Stimulated activated CD8-positive, alpha-beta memory T cell treated with anti-CD3 and anti-CD28 coated beads, Interleukin-4, amount 100 ng/mL, for 24 hours (primary cell): ENCODE results near the gene MPHOSPH9.
A peak's percentile ranks its signal among the peaks of the same experiment; 100 is the strongest.
"Not testable (repeated sequence)": the region's sequence is repeated elsewhere in the genome, so short reads cannot be mapped to it uniquely, and the experiment has no call there.

Experiments used
- DNase-seq: peaks from one replicate; pipeline ENCODE4 v3.0.0-alpha.2; 2020; ENCODE audit warnings: low read depth

Gene MPHOSPH9

DNA sequence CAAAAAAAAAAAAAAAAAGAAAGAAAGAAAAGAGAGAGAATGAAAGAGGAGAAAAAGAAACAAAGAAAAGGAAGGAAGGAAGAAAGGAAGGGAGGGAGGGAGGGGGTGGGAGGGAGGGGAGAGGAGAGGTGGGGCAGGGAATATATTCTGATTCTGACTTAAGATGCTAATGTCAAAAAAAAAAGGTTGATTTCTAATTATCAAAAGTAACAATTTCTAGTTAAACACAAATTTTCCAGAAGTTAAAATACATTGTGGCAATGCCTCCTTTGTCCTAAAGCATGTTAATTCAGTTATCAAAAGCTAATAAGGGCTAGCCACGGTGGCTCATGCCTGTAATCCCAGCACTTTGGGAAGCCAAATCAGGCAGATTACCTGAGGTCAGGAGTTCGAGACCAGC lies 7.5 kb downstream of the MPHOSPH9 start:
- no peak for DNase-seq

GRCh38 chr12:123223241-123223668 lies 9.7 kb downstream of the MPHOSPH9 start:
- no peak for DNase-seq

DNA sequence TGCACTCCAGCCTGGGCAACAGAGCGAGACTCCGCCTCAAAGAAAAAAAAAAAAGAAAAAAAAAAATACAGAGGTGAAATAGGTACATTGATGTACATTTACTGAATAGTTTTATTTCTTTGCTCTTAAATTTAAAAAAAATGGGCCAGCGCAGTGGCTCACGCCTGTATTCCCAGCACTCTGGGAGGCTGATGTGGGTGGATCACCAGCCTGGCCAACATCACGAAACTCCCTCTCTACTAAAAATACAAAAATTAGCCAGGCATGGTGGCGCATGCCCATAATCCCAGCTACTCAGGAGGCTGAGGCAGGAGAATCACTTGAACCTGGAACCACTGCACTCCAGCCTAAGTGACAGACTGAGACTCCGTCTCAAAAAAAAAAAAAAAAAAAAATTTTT lies 25.1 kb downstream of the MPHOSPH9 start:
- DNase-seq: not testable (repeated sequence)

DNA sequence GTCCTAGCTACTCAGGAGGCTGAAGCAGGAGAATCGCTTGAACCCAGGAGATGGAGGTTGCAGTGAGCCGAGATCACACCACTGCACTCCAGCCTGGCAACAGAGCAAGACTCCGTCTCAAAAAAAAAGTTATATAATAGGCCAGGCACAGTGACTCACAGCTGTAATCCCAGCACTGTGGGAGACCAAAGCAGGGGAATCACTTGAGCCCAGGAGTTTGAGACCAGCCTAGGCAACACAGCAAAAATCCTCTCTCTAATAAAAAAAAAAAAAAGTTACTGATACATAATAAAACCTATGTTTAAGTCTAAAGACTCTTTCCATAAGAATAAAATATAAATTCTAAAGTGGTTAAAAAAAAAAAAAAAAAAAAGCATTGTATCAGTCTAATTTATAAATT lies 26.1 kb downstream of the MPHOSPH9 start:
- not testable (repeated sequence) for DNase-seq

- DNase-seq: no peak
These were observed 32.5 kb downstream of the MPHOSPH9 start for GRCh38 chr12:123200414-123200813.

DNA sequence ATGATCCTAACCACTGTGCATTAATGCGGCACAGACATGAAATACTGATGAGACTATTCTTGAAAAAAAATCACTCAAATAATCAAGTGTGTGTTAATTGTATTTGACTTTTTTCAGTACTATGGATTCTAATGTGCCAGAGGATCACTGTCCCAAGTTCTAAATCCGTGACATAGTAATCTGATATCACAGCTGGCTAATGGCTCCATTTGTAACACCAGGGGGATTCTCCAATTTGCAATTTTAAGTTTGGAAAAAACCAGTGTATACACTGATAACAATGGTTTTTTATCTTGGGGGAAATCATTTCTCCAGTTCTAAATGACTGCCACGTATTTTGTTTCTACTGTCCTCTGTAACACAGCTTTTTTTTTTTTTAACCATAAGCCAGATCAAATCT lies 33.0 kb downstream of the MPHOSPH9 start:
- no peak for DNase-seq

GRCh38 chr12:123187637-123188036 lies 45.3 kb downstream of the MPHOSPH9 start:
- no peak for DNase-seq

- DNase-seq: no peak
These were observed 52.8 kb downstream of the MPHOSPH9 start for GRCh38 chr12:123180171-123180570.

GRCh38 chr12:123171967-123172366 lies 61.0 kb downstream of the MPHOSPH9 start:
- no peak for DNase-seq

- no peak for DNase-seq
These were observed 65.6 kb downstream of the MPHOSPH9 start for GRCh38 chr12:123167329-123167728.

- DNase-seq: no peak
These were observed 67.4 kb downstream of the MPHOSPH9 start for GRCh38 chr12:123165537-123165936.

- DNase-seq: no peak
These were observed 68.2 kb downstream of the MPHOSPH9 start for GRCh38 chr12:123164710-123165261.

DNA sequence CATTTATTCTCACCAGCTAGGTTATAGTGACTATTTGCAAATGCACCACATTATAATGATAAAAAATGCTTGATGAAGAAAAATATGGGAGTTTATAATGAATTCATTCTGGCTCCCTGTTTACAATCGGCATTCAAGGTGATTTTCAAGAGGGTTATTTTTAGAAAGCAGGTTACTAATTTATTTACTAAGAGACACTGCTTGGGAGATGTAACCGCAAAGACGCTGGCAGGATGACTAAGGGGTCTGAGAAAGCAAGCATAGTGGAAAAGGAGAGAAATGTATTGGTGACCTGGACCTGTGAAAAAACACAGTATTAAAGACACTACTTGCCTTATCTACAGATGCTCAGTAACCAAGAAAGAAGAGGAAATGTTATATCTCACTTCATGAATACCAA lies 68.7 kb downstream of the MPHOSPH9 start:
- no peak for DNase-seq

- no peak for DNase-seq
These were observed 69.7 kb downstream of the MPHOSPH9 start for GRCh38 chr12:123163227-123163626.

DNA sequence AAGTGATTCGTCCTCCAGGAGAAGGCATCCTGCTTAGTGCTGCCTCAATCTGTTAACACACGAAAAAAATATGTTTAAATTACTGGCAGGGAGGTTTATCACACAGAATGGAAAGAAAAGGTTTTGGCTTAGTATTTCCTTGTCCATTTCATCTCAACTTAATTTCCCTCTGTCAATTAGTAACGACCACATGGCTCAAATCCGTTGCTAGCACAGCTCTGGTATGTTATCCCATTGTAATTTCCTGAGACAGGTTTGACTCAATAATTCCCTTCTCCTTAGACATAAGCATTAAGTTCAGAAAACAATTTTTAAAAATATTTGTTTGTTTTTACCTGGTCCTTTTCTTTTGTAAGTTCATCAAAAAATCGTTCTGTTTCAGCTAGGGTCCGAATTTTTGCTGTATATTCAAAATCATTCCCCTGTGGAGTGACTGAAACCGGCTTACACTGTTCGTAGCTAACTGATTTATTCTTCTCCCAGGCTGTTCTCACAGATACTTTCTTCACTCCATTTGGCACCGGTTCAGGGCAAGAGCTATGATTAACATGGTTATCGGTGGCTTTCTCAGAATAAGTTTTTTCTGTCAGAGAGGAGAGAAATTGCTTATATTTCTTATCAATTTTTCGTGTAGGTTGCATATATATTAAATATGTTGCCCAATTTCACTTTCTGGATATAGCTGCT lies 72.0 kb downstream of the MPHOSPH9 start:
- DNase-seq: no peak

DNA sequence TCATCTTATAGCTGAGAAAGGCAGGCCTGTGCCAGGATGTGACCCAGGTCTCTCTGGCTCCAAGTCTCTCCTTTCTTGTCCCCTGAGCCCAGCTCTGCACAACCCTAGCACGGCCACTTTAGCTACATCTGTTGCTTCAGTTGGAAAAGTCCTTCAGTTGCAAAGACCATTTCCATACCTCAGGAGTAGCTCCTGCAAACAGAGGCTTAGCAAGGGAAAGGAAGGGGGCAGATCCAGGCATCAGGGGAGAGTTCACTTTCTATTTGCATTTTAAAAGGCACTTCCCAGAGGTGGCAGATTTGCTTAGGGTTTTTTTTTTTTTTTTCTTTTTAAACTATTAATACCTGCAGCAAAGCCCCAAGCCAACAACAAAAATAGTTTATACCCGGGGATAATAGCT lies 79.0 kb downstream of the MPHOSPH9 start:
- no peak for DNase-seq

DNA sequence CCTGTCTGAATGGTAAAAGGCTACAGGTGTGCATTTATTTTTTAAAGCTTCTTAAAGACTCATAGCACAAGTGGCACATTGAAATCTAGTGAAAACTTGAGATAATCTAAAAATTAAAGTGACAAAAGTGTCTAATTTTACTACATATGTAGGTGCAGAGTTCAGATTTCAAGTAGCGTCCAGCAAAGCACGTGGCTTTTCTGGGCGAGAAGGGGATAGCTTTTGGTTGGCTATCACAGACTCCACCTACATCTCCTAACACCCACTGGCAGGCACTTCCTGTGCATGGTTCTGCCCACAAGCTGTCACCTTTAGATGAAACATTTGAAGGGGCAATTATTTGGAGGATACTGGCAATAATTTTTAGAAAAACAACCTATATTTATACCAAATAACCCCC lies 80.1 kb downstream of the MPHOSPH9 start:
- DNase-seq: no peak

DNA sequence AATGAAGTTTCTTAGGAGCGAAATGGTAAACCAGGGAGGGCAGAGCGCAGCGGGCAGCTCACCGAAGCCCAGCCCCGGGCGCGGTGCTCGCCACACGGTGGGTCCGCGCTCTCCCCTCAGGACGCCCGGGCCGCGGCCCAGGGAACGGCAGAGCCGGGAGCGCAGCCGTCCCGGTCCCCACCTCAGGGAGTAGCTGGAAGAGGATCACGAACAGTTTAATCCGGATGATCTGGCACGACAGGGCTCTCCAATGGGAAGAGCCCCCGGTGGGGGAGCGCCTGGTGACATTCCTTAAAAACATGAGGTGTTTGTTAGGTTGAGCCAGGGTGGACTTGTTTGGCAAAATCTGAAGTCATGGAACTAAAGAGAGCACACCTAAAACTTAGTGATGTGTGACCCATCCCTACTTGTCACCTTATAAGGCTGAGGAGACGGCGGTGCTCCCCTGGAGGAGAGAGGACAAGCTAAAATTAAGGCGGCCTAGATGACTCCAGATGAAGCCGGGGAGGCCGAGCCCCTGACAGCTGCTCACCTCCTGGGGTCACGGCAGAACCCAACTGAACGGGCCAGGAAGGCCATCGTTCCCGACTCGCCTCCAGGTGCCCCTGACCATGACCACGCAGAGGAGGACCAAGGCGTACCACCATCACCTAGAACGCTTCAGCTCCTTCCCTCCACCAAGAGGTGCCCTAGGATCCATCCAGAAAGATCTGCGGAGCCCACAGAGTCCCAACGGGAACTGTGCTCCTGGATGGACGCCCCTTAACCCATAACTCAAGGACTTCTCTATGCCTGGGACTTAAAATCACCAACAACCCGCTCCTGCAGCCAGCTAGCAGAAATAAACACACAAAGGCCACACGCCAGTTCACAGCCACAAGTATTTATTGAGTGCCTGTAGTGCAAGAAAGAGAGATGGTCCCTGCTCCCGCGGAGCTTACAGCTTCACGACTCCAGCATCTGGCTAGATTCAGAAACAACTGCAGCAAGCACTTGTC lies 81.2 kb downstream of the MPHOSPH9 start:
- DNase-seq: no peak

GRCh38 chr12:123150744-123151456 lies 82.0 kb downstream of the MPHOSPH9 start, which contains the start of gene PITPNM2:
Gene PITPNM2, minus strand, starts transcription at chr12:123151090. Its CDS starts 116,500 bp downstream, at chr12:123034590.
- DNase-seq: peak; percentile 43

DNA sequence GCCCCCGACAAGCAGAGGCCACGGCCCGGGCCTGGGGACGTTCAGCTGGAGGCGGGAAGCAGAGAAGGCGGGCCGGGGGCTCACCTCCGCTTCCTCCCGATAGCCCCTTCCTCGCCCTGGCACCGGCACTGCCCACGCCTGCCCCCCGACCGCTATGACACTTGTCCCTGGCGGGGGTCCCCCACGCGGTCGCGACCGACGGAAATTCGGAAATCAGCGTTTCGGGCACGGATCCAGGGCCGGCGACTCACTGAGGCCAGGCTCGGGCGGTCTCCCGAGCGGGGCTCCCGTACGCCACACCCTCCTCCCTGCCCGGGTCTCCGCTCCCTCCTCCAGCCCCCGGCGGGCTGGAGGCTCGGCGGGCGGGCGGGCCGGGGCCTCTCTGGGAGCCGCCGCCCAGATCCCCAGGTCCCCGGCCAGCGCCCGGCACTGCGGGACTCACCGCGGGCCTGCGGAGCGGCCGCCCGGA lies 82.6 kb downstream of the MPHOSPH9 start:
- DNase-seq: no peak

DNA sequence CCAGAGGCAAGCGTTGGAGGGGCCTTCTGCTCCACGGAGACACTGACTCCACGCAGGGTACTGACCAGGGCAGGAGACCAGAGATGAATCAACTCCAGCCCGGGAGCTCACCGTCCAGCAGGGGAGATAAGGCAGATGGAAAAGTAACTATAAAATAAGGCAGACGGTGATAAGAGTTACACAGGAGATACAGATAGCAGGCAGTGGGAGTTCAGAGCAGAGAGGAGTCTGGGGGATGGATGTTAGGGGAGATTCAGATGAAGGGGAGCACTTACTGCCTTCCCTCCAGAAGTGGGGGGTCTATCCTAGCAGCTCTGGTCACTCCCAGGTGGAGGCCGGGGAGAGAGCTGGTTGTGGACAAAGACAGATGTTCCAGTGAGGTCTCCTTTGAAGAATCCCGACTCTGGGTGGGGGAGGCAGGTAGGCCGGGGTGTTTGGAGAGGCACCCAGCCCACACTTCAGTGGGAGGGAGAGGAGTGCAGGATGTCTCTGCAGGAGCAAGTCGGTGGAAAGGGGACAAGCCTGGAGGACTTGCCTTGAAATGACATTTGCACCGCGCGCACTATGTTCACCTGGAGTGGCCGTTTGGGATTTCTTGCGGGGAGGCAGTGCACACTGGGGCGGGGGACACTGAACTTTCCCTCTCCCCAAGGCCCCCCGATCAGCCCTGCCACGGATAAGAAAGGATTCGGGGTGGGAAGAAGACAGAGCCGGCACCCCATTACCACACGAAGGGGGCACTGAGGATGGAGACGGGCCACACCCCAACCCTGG lies 83.3 kb downstream of the MPHOSPH9 start:
- DNase-seq: no peak
